Right renal pelvis (tissue), 4 donors: Measurements from ENCODE around the gene FRK. TPM values are rescaled to one million over a fixed set of nuclear protein-coding genes. Genes with fewer than 3 reads are reported as not detected.
"Not testable (repeated sequence)": the region's sequence is repeated elsewhere in the genome, so short reads cannot be mapped to it uniquely, and the experiment has no call there.

Experiments used
- DNase-seq, 4 donors: peaks; one replicate each; pipeline ENCODE4 v3.0.0-alpha.2; 2013; ENCODE audit warnings: low read depth in 4 of 4, low spot score in 3 of 4, missing footprints in 1 of 4
- polyA plus RNA-seq, 4 donors: library from polyadenylated mRNA; unstranded; fragments of 120-200 nt; gene quantifications; one replicate each; pipeline ENCODE4 v1.2.1, GENCODE V29; 2013; ENCODE audit not compliant: insufficient read length in 4 of 4

Gene FRK
- polyA plus RNA-seq, 4 donors, result 4.3 to 6.7 (median 5.8) TPM

GRCh38 chr6:115954740-115955139, 106.0 kb downstream of the FRK start:
- DNase-seq, result no peak

DNA sequence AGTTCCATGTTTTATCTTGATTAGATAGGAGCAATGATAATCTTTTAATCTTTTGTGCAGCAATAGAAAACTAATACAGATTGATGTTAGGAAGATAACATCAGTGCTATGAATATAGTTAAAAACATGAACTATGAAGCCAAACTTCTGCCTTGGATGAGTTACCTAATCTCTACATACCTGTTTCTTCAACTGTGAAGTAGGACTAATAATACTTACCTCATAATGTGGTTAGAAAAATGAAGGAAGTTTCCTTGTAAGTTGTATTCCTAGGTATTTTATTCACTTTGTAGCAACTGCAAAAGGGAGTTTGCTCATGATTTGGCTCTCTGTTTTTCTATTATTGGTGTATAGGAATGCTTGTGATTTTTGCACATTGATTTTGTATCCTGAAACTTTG, 111.9 kb downstream of the FRK start:
- no peak for DNase-seq

DNA sequence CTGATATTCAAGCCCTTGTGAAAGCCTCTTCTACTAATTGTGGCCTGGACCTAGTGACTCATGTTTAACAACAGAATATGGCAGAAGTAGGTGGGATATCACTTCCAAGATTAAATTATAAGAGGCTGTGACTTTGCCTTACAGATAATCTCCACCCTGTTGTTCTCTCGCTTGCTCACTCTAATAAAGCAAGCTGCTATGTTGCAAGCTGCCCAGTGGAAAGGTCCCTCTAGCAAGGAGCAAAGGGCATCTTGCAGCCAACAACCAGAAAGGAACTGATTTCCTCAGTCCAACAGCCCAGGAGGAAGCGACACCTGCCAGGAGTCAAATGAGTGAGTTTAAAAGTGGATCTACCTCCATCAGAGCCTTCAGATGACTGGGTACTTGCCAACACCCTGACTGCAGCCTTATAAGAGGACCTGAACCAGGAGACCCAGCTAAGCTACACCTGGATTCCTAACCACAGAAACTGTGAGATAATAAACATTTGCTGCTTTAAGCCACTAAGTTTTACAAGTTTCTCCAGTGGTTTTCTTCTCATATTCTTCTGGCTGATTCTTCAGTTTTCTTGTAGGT, 112.6 kb downstream of the FRK start:
- no peak for DNase-seq

- no peak for DNase-seq
These were observed 114.9 kb downstream of the FRK start for GRCh38 chr6:115945812-115946211.

GRCh38 chr6:115945306-115945705, 115.4 kb downstream of the FRK start:
- no peak for DNase-seq

- not testable (repeated sequence) for DNase-seq
These were observed 115.9 kb downstream of the FRK start for GRCh38 chr6:115944829-115945228.

GRCh38 chr6:115937502-115937901, 123.2 kb downstream of the FRK start:
- not testable (repeated sequence) for DNase-seq

DNA sequence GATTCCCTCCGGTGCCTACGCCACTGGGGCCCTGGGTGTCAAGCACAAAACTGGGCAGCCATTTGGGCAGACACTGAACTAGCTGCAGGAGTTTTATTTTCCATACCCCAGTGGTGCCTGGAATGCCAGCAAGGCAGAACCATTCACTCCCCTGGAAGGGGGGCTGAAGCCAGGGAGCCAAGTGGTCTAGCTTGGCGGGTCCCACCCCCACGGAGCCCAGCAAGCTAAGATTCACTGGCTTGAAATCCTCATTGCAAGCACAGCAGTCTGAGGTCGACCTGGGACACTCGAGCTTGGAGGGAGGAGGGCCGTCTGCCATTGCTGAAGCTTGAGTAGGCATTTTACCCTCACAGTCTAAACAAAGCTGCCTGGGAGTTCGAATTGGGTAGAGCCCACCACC, 125.3 kb downstream of the FRK start:
- no peak for DNase-seq

DNA sequence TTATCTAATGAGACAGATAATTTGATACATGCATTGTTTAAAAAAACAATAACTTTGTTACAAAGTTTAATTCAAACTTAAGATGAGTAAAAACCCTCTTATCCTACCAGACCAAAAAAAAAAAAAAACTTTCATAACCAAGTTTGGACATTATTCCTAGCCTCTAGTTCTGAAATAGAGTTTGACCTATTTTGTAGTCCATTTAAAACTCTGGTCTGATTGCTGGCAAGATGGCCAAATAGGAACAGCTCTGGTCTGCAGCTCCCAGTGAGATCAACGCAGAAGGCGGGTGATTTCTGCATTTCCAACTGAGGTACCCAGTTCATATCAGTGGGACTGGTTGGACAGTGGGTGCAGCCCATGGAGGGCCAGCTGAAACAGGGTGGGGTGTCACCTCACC, 125.9 kb downstream of the FRK start:
- DNase-seq, result no peak

GRCh38 chr6:115934145-115934544, 126.5 kb downstream of the FRK start:
- DNase-seq, result no peak

GRCh38 chr6:115932481-115932880, 128.2 kb downstream of the FRK start:
- DNase-seq, result no peak

DNA sequence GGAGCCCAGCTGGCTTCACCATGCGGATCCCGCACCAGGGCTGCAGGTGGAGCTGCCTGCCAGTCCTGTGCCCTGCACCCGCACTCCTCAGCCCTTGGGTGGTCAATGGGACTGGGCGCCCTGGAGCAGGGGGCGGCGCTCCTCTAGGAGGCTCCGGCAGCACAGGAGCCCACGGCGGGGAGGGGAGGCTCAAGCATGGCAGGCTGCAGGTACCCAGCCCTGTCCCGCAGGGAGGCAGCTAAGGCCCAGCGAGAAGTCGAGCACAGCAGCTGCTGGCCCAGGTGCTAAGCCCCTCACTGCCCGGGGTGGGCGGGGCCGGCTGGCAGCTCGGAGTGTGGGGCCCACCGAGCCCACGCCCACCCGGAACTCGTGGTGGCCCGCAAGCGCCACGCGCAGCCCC, 132.7 kb downstream of the FRK start:
- not testable (repeated sequence) for DNase-seq

GRCh38 chr6:115922971-115923370, 137.7 kb downstream of the FRK start:
- no peak for DNase-seq

GRCh38 chr6:115914098-115914497, 146.6 kb downstream of the FRK start:
- no peak for DNase-seq

GRCh38 chr6:115909923-115910546, 150.7 kb downstream of the FRK start:
- DNase-seq, result no peak

DNA sequence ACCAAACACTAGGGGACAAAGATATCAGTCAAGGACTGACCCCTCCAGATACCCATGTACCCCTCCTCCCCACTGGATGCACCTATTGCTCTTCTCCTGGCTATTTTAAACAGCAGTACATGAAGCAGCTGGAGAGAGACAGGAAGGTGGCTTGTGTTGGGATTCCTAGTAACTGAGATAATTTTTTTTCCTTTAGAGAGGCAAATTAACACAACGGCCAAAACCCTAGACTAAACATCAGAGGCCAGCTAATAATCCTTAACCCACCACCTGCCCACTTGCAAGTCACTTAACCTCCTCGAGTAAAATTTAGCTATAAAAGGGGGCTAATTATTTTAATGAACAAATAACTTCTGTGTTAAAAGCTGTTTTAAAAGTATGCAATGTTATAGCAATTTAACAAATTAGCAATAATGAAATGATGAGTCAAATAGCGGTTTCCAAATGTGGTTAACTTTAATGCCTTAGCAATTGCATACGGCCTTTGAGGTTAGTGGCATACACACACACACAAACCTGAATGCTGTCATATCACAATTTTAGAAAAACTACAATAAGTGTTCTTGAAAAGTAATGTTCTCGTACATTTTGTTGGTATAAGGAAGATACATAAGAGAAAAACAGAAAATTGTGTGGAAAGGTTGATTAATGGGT, 151.7 kb downstream of the FRK start:
- no peak for DNase-seq

- no peak for DNase-seq
These were observed 155.2 kb downstream of the FRK start for GRCh38 chr6:115905471-115905870.

- peak in 2 of 4 donors; percentile 33 to 35 for DNase-seq
These were observed 158.3 kb downstream of the FRK start for GRCh38 chr6:115902436-115902835.

GRCh38 chr6:115901896-115902295, 158.8 kb downstream of the FRK start:
- peak in 1 of 4 donors; percentile 3 for DNase-seq

- no peak for DNase-seq
These were observed 160.9 kb downstream of the FRK start for GRCh38 chr6:115899730-115900282.

GRCh38 chr6:115898246-115898645, 162.4 kb downstream of the FRK start:
- DNase-seq, result no peak
